ENCODE results near the gene ACBD6.
A peak's percentile ranks its signal among the peaks of the same experiment; 100 is the strongest.

ACBD6 gene

GRCh38 chr1:180343921-180344769 lies 158.2 kb downstream of the ACBD6 start:
- Histone ChIP-seq H3K27ac (no peak overlapping the region), H3K4me1 (peaks cover 9% of the 10 kb centered on the region; the same call in 1 of the 2 replicates), H3K36me3 (no peaks in the 10 kb centered on the region), H3K27me3 (no peaks in the 10 kb centered on the region), H3K4me3 (no peak overlapping the region), H3K4me2 (peak overlapping the region; percentile 9; the same call in 1 of the 2 replicates), H3K9ac (no peak overlapping the region), H3K9me3 (0 out of 2 replicates have a peak, but pooled peaks cover 4% of the 10 kb centered on the region), H4K20me1 (no peaks in the 10 kb centered on the region)
- no peak for TF ChIP-seq Cebpa-rat (IDR thresholded peaks at IDR 0.05)

DNA sequence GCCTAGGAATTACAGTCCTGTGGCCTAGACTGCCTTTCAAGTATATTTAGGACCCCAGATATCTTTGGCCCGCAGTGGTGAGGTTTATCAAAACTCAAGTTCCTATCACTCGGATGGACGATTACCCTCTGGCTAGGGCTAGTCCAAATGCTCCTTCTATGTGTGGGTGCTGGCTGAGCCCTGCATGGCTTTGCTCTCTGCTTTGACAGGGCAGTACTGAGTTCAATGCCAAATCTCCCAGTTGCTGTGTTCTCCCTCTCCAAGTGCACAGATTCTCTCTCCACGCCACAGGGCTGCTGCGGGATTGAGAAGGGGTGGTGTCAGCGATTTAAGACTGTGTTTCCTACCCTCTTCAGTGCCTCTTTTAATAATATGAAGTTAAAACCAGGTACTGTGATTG lies 175.3 kb downstream of the ACBD6 start:
- Histone ChIP-seq H3K27ac (no peak overlapping the region), H3K4me1 (no peaks in the 10 kb centered on the region), H3K9me3 (peaks cover 39% of the 10 kb centered on the region)

DNA sequence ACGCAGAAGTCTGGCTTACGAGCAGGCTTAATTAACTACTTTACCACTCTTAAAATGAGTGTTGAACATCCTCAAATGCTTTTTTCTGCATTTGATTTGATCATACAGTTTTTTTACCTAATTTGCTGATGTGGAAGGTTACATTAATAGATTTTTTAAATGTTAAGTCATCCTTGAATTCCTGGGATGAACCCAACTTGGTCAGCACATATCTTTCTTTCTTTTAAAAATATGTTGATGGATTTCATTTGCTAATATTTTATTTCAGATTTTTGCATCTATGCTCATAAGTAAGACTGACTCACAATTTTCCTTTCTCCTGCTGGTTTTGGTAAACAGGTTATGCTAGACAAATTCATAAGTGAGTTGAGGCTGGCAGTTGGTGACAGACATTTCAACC lies 189.5 kb downstream of the ACBD6 start:
- no peak for TF ChIP-seq Cebpa-rat (IDR thresholded peaks at IDR 0.05)
- H3K27ac ChIP-seq, result no peak overlapping the region

More for the DNA sequence above, 175.3 kb downstream of the ACBD6 start:
- Histone ChIP-seq H3K27me3 (no peaks in the 10 kb centered on the region), H3K4me3 (no peak overlapping the region), H3K9ac (no peak overlapping the region), H3K4me2 (no peak overlapping the region), H4K20me1 (peaks cover 11% of the 10 kb centered on the region; the same call in 1 of the 2 replicates), H3K36me3 (peaks cover 25% of the 10 kb centered on the region)
- no peak for TF ChIP-seq Cebpa-rat (IDR thresholded peaks at IDR 0.05)

DNA sequence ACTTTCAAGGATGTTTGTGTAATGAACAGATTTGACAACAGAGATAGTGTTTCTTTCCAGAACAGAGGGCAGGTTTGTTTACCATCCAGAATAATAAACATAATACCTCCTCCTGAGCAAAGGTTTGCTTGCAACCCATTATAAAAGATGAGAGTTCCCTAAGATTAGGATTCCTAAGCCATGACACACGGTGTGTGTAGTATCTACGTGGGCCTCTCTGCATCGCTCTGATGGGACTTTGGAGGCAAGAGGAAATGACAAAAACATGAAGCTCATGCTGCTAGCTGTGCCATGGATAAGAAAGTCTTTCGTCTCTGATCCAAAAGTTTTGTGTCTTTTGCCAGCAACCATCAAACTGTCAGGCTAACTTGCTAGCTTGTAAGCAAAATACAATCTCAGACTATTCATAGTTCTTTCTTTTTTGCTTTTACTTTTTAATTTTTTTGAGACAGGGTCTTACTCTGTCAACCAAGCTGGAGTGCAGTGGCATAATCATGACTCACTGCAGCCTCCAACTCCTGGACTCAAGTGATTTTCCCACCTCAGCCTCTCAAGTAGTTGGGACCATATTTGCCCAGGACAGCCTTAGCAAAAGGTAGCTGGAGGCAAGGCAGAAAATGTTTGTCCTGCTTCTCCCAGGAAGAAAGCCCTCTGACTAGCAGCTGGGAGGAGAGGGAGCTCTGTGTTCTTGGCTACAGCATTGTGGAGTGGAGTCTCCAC lies 191.2 kb downstream of the ACBD6 start:
- Histone ChIP-seq H3K36me3 (peaks cover 25% of the 10 kb centered on the region), H3K9me3 (peaks cover 10% of the 10 kb centered on the region), H3K4me2 (no peak overlapping the region)

More for the DNA sequence above, 189.5 kb downstream of the ACBD6 start:
- Histone ChIP-seq H3K4me3 (no peak overlapping the region), H4K20me1 (peaks cover 25% of the 10 kb centered on the region; the same call in 1 of the 2 replicates), H3K9me3 (no peaks in the 10 kb centered on the region), H3K4me1 (no peaks in the 10 kb centered on the region), H3K36me3 (peaks cover 23% of the 10 kb centered on the region), H3K9ac (no peak overlapping the region), H3K4me2 (no peak overlapping the region), H3K27me3 (no peaks in the 10 kb centered on the region)

GRCh38 chr1:180310095-180310494 lies 192.3 kb downstream of the ACBD6 start:
- no peak for TF ChIP-seq Cebpa-rat (IDR thresholded peaks at IDR 0.05)
- H3K4me2 ChIP-seq, result no peak overlapping the region
- no peak overlapping the region for H3K27ac ChIP-seq
- peaks cover 26% of the 10 kb centered on the region for H3K36me3 ChIP-seq
- H3K9me3 ChIP-seq, result peaks cover 10% of the 10 kb centered on the region
- H4K20me1 ChIP-seq, result 0 out of 2 replicates have a peak, but pooled peaks cover 3% of the 10 kb centered on the region
- no peak overlapping the region for H3K4me3 ChIP-seq
- no peak overlapping the region for H3K9ac ChIP-seq
- no peaks in the 10 kb centered on the region for H3K4me1 ChIP-seq
- H3K27me3 ChIP-seq, result no peaks in the 10 kb centered on the region

More for the DNA sequence above, 191.2 kb downstream of the ACBD6 start:
- Histone ChIP-seq H3K4me3 (no peak overlapping the region), H3K27ac (no peak overlapping the region), H4K20me1 (0 out of 2 replicates have a peak, but pooled peaks cover 13% of the 10 kb centered on the region), H3K27me3 (no peaks in the 10 kb centered on the region), H3K9ac (no peak overlapping the region), H3K4me1 (no peaks in the 10 kb centered on the region)
- TF ChIP-seq Cebpa-rat (IDR thresholded peaks at IDR 0.05), result no peak

- Histone ChIP-seq H3K27me3 (no peaks in the 10 kb centered on the region), H3K4me2 (no peak overlapping the region), H3K4me1 (no peaks in the 10 kb centered on the region), H3K36me3 (peaks cover 26% of the 10 kb centered on the region), H3K27ac (no peak overlapping the region), H3K9ac (no peak overlapping the region), H3K4me3 (no peak overlapping the region), H3K9me3 (peaks cover 10% of the 10 kb centered on the region), H4K20me1 (no peaks in the 10 kb centered on the region)
- TF ChIP-seq Cebpa-rat (IDR thresholded peaks at IDR 0.05), result no peak
Observed at GRCh38 chr1:180309338-180309737, 193.0 kb downstream of the ACBD6 start.

DNA sequence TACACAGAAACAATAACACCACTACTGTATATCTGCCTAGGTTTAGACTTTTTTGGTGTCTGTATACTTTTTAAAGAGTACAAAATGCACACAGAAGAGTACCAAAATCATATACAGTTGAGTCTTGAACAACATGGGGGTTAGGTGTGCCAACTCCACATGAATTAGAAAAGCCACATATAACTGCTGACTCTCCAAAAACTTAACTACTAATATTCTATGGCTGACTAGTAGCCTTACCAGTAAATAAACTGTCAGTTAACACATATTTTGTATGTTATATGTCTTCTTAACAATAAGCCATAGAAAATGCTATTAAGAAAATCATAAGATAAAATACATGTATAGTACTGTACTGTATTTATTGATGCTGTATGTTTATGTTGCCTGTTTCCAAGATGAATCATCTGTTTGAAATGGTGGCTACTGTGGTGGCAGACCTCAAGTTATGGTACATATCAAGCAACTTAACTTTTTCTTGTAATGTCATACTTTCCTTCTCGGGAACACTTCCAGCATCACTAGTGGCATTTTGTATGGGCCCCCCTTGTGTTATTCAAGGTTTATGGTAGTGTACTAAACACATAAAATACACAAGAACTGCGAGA lies 201.1 kb downstream of the ACBD6 start:
- Histone ChIP-seq H3K9ac (no peak overlapping the region), H3K27me3 (no peaks in the 10 kb centered on the region), H3K4me1 (peaks cover 25% of the 10 kb centered on the region), H3K4me2 (no peak overlapping the region), H3K9me3 (peaks cover 1% of the 10 kb centered on the region; the same call in 1 of the 2 replicates), H4K20me1 (no peaks in the 10 kb centered on the region), H3K4me3 (no peak overlapping the region), H3K27ac (no peak overlapping the region), H3K36me3 (0 out of 2 replicates have a peak, but pooled peaks cover 9% of the 10 kb centered on the region)
- no peak for TF ChIP-seq Cebpa-rat (IDR thresholded peaks at IDR 0.05)

DNA sequence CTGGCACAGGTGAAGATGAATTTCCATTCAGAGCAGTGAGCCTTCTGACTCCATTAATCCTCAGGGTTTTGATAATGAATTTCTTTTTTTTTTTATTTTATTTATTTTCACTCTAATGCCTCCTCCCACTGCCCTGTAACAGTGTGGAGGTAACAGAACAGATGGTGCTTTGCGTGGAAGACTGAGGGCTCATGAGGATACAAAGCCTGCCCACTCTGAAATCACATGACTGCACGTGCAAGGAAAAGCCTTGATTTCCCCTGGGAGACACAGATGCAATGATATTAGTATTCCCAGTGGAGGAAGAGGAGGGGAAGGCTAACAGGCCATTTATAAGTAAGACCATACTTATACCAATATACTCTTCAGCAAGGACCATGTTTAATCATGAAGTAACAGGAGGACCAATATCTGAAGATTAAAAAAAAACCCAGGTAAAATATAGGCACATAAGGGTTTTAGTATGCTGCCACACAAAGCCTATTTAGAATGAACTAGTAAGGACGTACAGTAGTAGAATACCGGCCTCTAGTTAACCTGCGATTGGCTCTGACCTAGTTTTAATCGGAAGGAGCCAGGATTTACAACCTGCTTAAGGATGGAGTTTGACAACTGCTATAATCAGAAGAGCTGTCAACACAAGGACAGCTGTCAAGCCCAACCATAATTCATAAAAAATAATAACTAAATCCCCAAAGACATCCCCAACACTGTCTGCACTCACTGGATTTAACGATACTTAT lies 202.7 kb downstream of the ACBD6 start:
- Histone ChIP-seq H3K4me1 (peaks cover 30% of the 10 kb centered on the region), H3K27ac (no peak overlapping the region), H4K20me1 (no peaks in the 10 kb centered on the region), H3K9ac (no peak overlapping the region), H3K4me3 (no peak overlapping the region), H3K27me3 (no peaks in the 10 kb centered on the region), H3K9me3 (no peaks in the 10 kb centered on the region), H3K4me2 (peak overlapping the region; percentile 40), H3K36me3 (peaks cover 9% of the 10 kb centered on the region; the same call in 1 of the 2 replicates)
- TF ChIP-seq Cebpa-rat (IDR thresholded peaks at IDR 0.05), result no peak

DNA sequence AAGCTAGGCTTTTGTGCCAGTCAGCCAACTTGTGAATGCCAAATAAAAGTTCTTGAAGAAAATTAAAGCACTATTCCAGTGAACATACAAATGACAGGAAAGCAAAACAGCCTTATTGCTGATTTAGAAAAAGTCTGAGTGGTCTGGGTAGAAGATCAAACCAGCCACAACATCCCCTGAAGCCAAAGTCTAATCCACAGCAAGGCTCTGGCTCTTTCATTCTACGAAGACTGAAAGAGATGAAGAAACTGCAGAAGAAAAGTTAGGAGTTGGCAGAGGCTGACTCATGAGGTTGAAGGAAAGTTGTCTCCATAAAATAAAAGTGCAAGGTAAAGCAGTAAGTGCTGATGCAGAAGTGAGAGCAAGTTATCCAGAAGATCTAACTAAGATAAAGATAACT lies 206.4 kb downstream of the ACBD6 start:
- Histone ChIP-seq H3K27me3 (no peaks in the 10 kb centered on the region), H3K36me3 (peaks cover 20% of the 10 kb centered on the region; the same call in 1 of the 2 replicates), H3K27ac (no peak overlapping the region), H3K9me3 (peaks cover 17% of the 10 kb centered on the region), H4K20me1 (no peaks in the 10 kb centered on the region), H3K4me1 (peaks cover 30% of the 10 kb centered on the region), H3K9ac (no peak overlapping the region), H3K4me3 (no peak overlapping the region), H3K4me2 (no peak overlapping the region)
- TF ChIP-seq Cebpa-rat (IDR thresholded peaks at IDR 0.05), result no peak
